CD1c-positive myeloid dendritic cell (primary cell): ENCODE data around the gene FARP1.
"Not testable (repeated sequence)": the region's sequence is repeated elsewhere in the genome, so short reads cannot be mapped to it uniquely, and the experiment has no call there.

ENCODE experiments used
- DNase-seq: peaks from one replicate; pipeline ENCODE4 v3.0.0-alpha.2; 2016; ENCODE audit errors: extremely low spot score

FARP1 gene

GRCh38 chr13:98263841-98264240 is 120.9 kb downstream of the FARP1 start:
- DNase-seq, result no peak

GRCh38 chr13:98264877-98265276 is 122.0 kb downstream of the FARP1 start:
- no peak for DNase-seq

- DNase-seq, result no peak
Measured at GRCh38 chr13:98265692-98266551, 123.0 kb downstream of the FARP1 start.

GRCh38 chr13:98267080-98267912 is 124.4 kb downstream of the FARP1 start:
- no peak for DNase-seq

GRCh38 chr13:98269386-98269785 is 126.5 kb downstream of the FARP1 start:
- no peak for DNase-seq

- DNase-seq, result no peak
Measured at GRCh38 chr13:98270819-98271218, 127.9 kb downstream of the FARP1 start.

- DNase-seq, result not testable (repeated sequence)
Measured at GRCh38 chr13:98271646-98272045, 128.8 kb downstream of the FARP1 start.

GRCh38 chr13:98272549-98272948 is 129.7 kb downstream of the FARP1 start:
- DNase-seq, result no peak

- no peak for DNase-seq
Measured at GRCh38 chr13:98273067-98273823, 130.4 kb downstream of the FARP1 start.

- DNase-seq, result no peak
Measured at GRCh38 chr13:98273824-98274742, 131.2 kb downstream of the FARP1 start.

GRCh38 chr13:98274921-98275487 is 132.1 kb downstream of the FARP1 start:
- no peak for DNase-seq

GRCh38 chr13:98275681-98276171 is 132.8 kb downstream of the FARP1 start:
- no peak for DNase-seq

GRCh38 chr13:98276486-98276885 is 133.6 kb downstream of the FARP1 start:
- no peak for DNase-seq

GRCh38 chr13:98278068-98278724 is 135.3 kb downstream of the FARP1 start:
- no peak for DNase-seq

GRCh38 chr13:98279473-98280175 is 136.7 kb downstream of the FARP1 start:
- peak; percentile 2 for DNase-seq

GRCh38 chr13:98280176-98280510 is 137.2 kb downstream of the FARP1 start:
- no peak for DNase-seq

- no peak for DNase-seq
Measured at GRCh38 chr13:98284679-98285078, 141.8 kb downstream of the FARP1 start.

GRCh38 chr13:98285317-98285716 is 142.4 kb downstream of the FARP1 start:
- DNase-seq, result no peak

GRCh38 chr13:98285852-98286594 is 143.1 kb downstream of the FARP1 start:
- DNase-seq, result no peak
